Ovary (tissue), 9 donors: ENCODE data around the gene PRND. TPM values are rescaled to one million over a fixed set of nuclear protein-coding genes. Genes with fewer than 3 reads are reported as not detected.

Source experiments
- DNase-seq, 5 donors: peaks; one replicate each; pipeline ENCODE4 v3.0.0-alpha.2; 2019 to 2020
- H3K27ac ChIP-seq, 2 donors: fragments of 200-600 bp; one replicate each; pipeline versions ENCODE4 v1.5.1 to v1.8.0; 2019 to 2022
- H3K27me3 ChIP-seq: fragments of 200-600 bp; one replicate; pipeline ENCODE4 v1.8.0; 2022
- H3K36me3 ChIP-seq: fragments of 200-600 bp; sonication (generic); one replicate; pipeline ENCODE4 v1.5.1; 2019
- H3K4me1 ChIP-seq: one replicate; pipeline ENCODE4 v1.8.1; 2013; ENCODE audit warnings: mild to moderate bottlenecking, moderate library complexity; ENCODE audit not compliant: insufficient read depth
- H3K4me3 ChIP-seq: fragments of 200-600 bp; sonication (generic); one replicate; pipeline ENCODE4 v1.5.1; 2017
- H3K9me3 ChIP-seq, 2 donors: fragments of 200-600 bp in 1 of 2; sonication (generic) in 1 of 2; one replicate each; pipeline versions ENCODE4 v1.5.1 to v1.8.1; 2013 to 2019; ENCODE audit warnings: mild to moderate bottlenecking in 1 of 2, moderate library complexity in 1 of 2
- CTCF ChIP-seq, 3 donors: fragments of 450-650 bp in 2 of 3; fragments of 200-600 bp in 1 of 3; IDR thresholded peaks; one replicate each; pipeline versions ENCODE4 v1.5.1 to v1.8.0; 2016 to 2022; ENCODE audit warnings: antibody characterized with exemption in 3 of 3, mild to moderate bottlenecking in 1 of 3
- EP300 ChIP-seq: sonication (generic); formaldehyde crosslinking; IDR thresholded peaks from one replicate; pipeline ENCODE4 v1.6.1; 2017; ENCODE audit warnings: antibody characterized with exemption
- POLR2A ChIP-seq: fragments of 450-650 bp; IDR thresholded peaks from one replicate; pipeline ENCODE4 v1.6.1; 2017; ENCODE audit warnings: antibody characterized with exemption, mild to moderate bottlenecking, moderate library complexity
- WGBS, 3 donors: extraction: QIAGEN DNeasy Blood & Tissue Kit in 1 of 3; methylation state at CpG; one replicate each; pipeline versions ENCODE4 v1.1.5 to v1.1.7; 2013 to 2017; 5-methylcytosine and 5-hydroxymethylcytosine counted together
- intact Hi-C, 4 donors: fragments of 100-400 bp; cut with DNase I; formaldehyde crosslinking; loops; one replicate each; pipeline versions ENCODE4 v1.11.0 to v1.15.1; 2022 to 2023
- polyA plus RNA-seq, 2 donors: library from polyadenylated mRNA; stranded (reverse); fragments of 200-250 nt in 1 of 2; fragments of 350-450 nt in 1 of 2; fragmentation: Illumina TruSeq in 1 of 2; extraction: RNeasy Lipid Tissue Mini Kit (QIAGEN cat#74804) in 1 of 2; gene quantifications; one replicate each; pipeline ENCODE4 v1.2.3, GENCODE V29; 2013 to 2014
- total RNA-seq, 7 donors: library from RNA; depleted of rRNA in 2 of 7; stranded (reverse); fragments of >200 nt in 2 of 7; fragmentation: NEBNext Ultra II Directional in 3 of 7; extraction: Animal tissue kit (Norgen Biotek cat#: 25700) in 3 of 7; gene quantifications; one replicate each; pipeline versions ENCODE4 v1.1.0 to v1.2.4, GENCODE V29; 2016 to 2023
- donor health status: DM: no; HTN: no; CAD: no; lungs with moderate emphysema.
- donor health status: DM: no; HTN: no; CAD: no.
- donor health status: Bipolar disorder and iron deficiency.
- donor health status: DM: yes; HTN: yes; CAD: no.
- donor health status: DM: no; HTN: no; CAD: no.
- donor health status: DM: yes; HTN: yes; CAD: no.

Gene PRND
- total and polyA plus RNA-seq, 9 donors, result 0.05 to 0.47 (median 0.14) TPM; not detected in 3

GRCh38 chr20:4730780-4731179 is 9.1 kb downstream of the PRND start:
- intact Hi-C loops, result no loop called here
- Histone ChIP-seq H3K27ac (no peak overlapping the region), H3K36me3 (no peaks in the 10 kb centered on the region), H3K4me1 (peaks cover 5% of the 10 kb centered on the region), H3K9me3 (no peaks in the 10 kb centered on the region), H3K4me3 (no peak overlapping the region), H3K27me3 (no peaks in the 10 kb centered on the region)
- TF ChIP-seq CTCF (IDR thresholded peaks at IDR 0.05), result no peak
- no peak for TF ChIP-seq POLR2A
- TF ChIP-seq EP300, result no peak
- peak in 2 of 5 donors; percentile 35 to 54 for DNase-seq
- WGBS, 3 donors, result 0 to 3% (median 0%) methylated on average over 6 of the region's 6 CpGs

- intact Hi-C loops, result no loop called here
- 51 to 60% (median 53%) methylated on average over 3 of the region's 3 CpGs for WGBS, 3 donors
Observed at GRCh38 chr20:4736875-4737274, 15.2 kb downstream of the PRND start.

DNA sequence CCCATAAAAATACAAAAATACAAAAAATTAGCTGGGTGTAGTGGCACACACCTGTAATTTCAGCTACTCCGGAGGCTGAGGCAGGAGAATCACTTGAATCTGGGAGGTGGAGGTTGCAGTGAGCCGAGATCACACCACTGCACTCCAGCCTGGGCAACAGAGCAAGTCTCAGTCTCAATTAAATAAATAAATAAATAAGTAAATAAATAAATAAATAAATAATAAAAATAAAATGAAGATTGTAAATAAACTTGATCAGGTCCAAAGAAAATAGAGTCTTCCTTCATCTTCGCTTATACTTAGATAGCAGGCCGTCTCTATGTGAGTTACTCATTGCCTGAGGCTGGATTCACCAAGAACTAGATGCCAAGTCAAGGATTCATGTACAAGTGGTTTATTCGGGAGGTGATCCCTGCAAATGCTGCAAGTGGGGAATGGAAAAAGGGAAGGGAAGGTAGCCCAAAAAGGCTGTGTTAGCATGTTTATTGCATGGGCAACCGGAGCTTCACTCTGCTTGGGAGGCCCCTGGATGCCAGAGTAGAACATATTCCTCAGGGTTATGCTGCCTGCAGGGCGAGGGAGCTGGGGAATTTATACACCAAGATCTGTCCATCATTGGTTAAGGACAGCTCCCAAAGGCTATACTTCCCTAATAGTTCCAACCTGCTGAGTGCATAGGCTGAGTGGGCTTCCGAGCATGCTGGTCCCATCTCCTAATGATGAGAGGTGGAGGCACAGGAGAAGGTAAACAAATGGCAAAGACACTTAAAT is 16.3 kb downstream of the PRND start:
- TF ChIP-seq CTCF (IDR thresholded peaks at IDR 0.05) (no peak), POLR2A (no peak), EP300 (no peak)
- Histone ChIP-seq H3K4me3 (no peak overlapping the region), H3K4me1 (no peaks in the 10 kb centered on the region), H3K9me3 (no peaks in the 10 kb centered on the region), H3K36me3 (no peaks in the 10 kb centered on the region), H3K27me3 (no peaks in the 10 kb centered on the region), H3K27ac (no peak overlapping the region)
- 92 to 95% (median 95%) methylated on average over 8 of the region's 8 CpGs for WGBS, 3 donors
- intact Hi-C loops, result no loop called here
- DNase-seq, result no peak

More at GRCh38 chr20:4736875-4737274, 15.2 kb downstream of the PRND start:
- no peak for TF ChIP-seq CTCF (IDR thresholded peaks at IDR 0.05)
- TF ChIP-seq EP300, result no peak
- TF ChIP-seq POLR2A, result no peak
- no peaks in the 10 kb centered on the region for H3K4me1 ChIP-seq
- no peak overlapping the region for H3K27ac ChIP-seq
- no peaks in the 10 kb centered on the region for H3K36me3 ChIP-seq
- DNase-seq, result no peak
- H3K4me3 ChIP-seq, result no peak overlapping the region
- no peaks in the 10 kb centered on the region for H3K9me3 ChIP-seq
- no peaks in the 10 kb centered on the region for H3K27me3 ChIP-seq

DNA sequence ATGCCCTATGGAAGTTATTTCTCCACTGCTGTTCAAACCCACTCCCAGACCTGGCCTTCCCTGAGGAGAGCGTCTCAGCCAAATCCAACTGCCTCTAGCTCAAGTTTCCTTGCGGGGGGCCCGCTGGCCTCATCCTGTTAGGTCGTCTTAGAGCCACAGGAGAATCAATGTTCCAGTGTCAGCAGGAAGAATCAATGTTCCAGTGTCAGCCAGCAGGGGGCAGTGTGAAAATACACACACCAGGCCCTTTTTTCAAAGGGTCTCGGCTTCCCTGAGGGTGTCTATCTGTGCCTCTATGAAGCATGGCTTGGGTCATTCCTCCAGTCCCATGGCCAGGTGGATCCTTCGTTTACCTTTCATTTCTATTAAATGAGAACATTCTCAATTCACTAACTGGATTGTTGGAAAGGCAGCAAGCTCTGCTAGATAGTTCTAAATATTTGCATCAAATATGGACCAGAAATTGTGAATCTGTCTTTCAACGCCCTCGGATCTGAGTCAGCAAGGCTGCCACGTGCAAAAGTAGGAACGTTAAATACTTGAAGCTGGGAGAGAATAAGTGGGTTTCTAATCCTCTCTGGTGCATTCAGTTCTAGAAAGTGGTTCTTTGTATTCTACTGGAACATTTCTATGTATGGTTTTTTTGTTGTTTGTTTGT is 19.2 kb downstream of the PRND start:
- TF ChIP-seq EP300 (no peak), CTCF (IDR thresholded peaks at IDR 0.05) (peak; percentile 21 to 36 (median 35))
- WGBS, 3 donors, result 33 to 36% (median 33%) methylated on average over 10 of the region's 10 CpGs

More for the DNA sequence above, 19.2 kb downstream of the PRND start:
- DNase-seq, result peak in 3 of 5 donors; percentile 44 to 50 (median 48)
- Histone ChIP-seq H3K9me3 (no peaks in the 10 kb centered on the region), H3K4me3 (no peak overlapping the region), H3K36me3 (no peaks in the 10 kb centered on the region), H3K4me1 (no peaks in the 10 kb centered on the region), H3K27ac (no peak overlapping the region), H3K27me3 (no peaks in the 10 kb centered on the region)
- intact Hi-C loops, result no loop called here
